HUES48 (cell line): Measurements from ENCODE around the gene SELENBP1.

Source experiments
- H3K27ac ChIP-seq: one replicate; pipeline ENCODE4 v1.7.0; 2013; ENCODE audit warnings: low read depth, low read length, inconsistent platforms
- H3K27me3 ChIP-seq: 2 replicates; pipeline ENCODE4 v1.6.1; 2013; ENCODE audit warnings: mild to moderate bottlenecking, low read length; ENCODE audit not compliant: control insufficient read depth, insufficient read depth
- H3K36me3 ChIP-seq: 2 replicates; pipeline ENCODE4 v1.6.1; 2013; ENCODE audit warnings: low read length; ENCODE audit not compliant: control insufficient read depth, insufficient read depth
- H3K4me1 ChIP-seq: 2 replicates; pipeline ENCODE4 v1.6.1; 2013; ENCODE audit warnings: mild to moderate bottlenecking, low read length; ENCODE audit not compliant: control insufficient read depth, insufficient read depth
- H3K4me3 ChIP-seq: 2 replicates; pipeline ENCODE4 v1.5.1; 2013; ENCODE audit warnings: mild to moderate bottlenecking, low read depth, low read length
- H3K9ac ChIP-seq: 2 replicates; pipeline ENCODE4 v1.6.1; 2013; ENCODE audit warnings: mild to moderate bottlenecking, low read depth, low read length, moderate library complexity
- H3K9me3 ChIP-seq: 2 replicates; pipeline ENCODE4 v1.6.1; 2013; ENCODE audit warnings: low read length; ENCODE audit not compliant: control insufficient read depth, insufficient read depth

Gene SELENBP1

DNA sequence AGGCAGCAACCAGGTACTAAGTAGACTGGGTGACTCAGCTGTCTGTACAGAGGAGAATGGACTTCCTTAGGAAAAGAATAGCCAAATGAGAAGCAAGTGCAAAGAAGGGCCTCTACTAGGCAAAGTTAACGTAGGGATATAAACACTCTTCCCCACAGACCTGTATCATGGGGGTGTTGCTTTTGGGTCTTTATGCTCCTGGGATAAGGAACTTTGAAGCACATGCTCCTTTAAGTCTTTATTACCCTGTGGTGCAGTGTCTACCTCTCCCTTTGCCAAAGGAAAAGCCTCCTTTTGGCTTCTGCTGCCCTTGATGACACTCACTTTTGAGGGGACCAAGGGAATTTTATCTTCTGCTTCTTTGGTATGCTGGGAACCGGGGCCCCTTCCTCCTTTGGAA lies 30.5 kb downstream of the SELENBP1 start:
- Histone ChIP-seq H3K27ac (no peak overlapping the region), H3K4me3 (no peak overlapping the region), H3K27me3 (no peaks in the 10 kb centered on the region), H3K9me3 (no peaks in the 10 kb centered on the region), H3K4me1 (peaks cover 11% of the 10 kb centered on the region), H3K36me3 (peaks cover 48% of the 10 kb centered on the region), H3K9ac (no peak overlapping the region)

GRCh38 chr1:151340870-151341754 lies 31.4 kb downstream of the SELENBP1 start:
- H3K27me3 ChIP-seq, result no peaks in the 10 kb centered on the region
- peaks cover 47% of the 10 kb centered on the region for H3K36me3 ChIP-seq
- peak overlapping the region; percentile 65 for H3K27ac ChIP-seq
- no peaks in the 10 kb centered on the region for H3K9me3 ChIP-seq
- H3K4me3 ChIP-seq, result no peak overlapping the region
- H3K9ac ChIP-seq, result no peak overlapping the region
- peaks cover 8% of the 10 kb centered on the region for H3K4me1 ChIP-seq

DNA sequence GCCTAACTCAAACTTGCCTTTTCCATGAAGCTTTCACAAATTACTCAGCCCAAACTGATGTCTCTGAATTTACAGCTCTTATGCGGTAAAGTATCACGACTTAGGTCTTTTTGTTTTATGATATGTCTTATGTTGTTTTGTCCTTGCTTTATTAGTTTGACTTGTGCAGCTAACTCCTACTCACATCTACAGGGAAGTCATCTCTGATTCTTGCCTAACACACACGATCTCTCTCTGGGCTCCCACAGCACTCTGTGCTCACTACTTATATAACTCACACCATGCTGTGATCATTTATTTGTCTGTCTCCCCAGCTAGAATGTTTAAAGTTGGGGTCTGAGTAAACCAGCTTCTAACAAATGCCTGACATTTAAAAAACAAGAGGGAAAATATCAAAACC lies 35.9 kb downstream of the SELENBP1 start:
- Histone ChIP-seq H3K27ac (no peak overlapping the region), H3K9me3 (no peaks in the 10 kb centered on the region), H3K9ac (no peak overlapping the region), H3K36me3 (0 out of 2 replicates have a peak, but pooled peaks cover 4% of the 10 kb centered on the region), H3K4me1 (peaks cover 2% of the 10 kb centered on the region; the same call in 1 of the 2 replicates), H3K27me3 (no peaks in the 10 kb centered on the region), H3K4me3 (no peak overlapping the region)

- Histone ChIP-seq H3K4me3 (no peak overlapping the region), H3K27me3 (no peaks in the 10 kb centered on the region), H3K9me3 (no peaks in the 10 kb centered on the region), H3K36me3 (no peaks in the 10 kb centered on the region), H3K9ac (no peak overlapping the region), H3K4me1 (no peaks in the 10 kb centered on the region), H3K27ac (no peak overlapping the region)
Observed at GRCh38 chr1:151334822-151335221, 37.7 kb downstream of the SELENBP1 start.

DNA sequence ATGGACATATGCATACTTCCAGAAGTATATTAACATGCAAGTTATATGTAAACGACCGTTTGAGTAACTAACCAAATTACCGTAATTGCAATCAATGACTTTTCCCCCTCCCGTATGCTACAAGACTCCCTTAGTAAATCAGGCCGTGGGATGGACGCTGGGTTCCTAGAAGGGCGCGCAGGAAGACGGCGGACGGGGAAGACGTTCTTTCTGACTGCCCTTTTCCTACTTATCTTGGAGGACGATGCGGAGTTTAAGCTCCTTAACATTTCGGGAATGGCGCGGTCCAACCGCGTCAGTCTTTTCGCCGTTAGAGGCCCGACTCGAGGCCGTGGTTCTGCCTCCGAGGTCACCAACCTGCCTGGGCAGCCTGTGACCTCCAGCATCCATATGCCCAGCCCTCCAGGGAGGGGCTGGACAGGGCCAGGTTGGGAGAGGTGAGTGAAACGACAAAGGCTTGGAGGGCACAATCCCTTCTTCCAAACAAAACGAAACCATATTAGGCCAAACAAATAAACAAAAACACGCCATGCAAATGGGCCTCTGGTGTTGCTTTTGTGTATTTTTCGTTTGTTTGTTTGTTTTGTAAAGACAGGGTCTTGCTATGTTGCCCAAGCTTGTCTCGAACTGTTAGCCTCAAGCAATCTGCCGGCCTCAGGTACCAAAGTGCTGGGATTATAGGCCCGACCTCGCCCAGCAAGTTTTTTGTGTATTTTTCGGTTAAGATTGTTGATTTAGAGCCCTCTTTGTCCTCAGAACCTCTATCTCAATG lies 44.4 kb downstream of the SELENBP1 start:
- H3K27ac ChIP-seq, result peak overlapping the region; percentile 63
- peak overlapping the region; percentile 71 for H3K4me3 ChIP-seq
- peak overlapping the region; percentile 52 for H3K9ac ChIP-seq
- H3K4me1 ChIP-seq, result peaks cover 9% of the 10 kb centered on the region; the same call in 1 of the 2 replicates
- peaks cover 11% of the 10 kb centered on the region for H3K36me3 ChIP-seq
- H3K27me3 ChIP-seq, result no peaks in the 10 kb centered on the region
- H3K9me3 ChIP-seq, result no peaks in the 10 kb centered on the region

DNA sequence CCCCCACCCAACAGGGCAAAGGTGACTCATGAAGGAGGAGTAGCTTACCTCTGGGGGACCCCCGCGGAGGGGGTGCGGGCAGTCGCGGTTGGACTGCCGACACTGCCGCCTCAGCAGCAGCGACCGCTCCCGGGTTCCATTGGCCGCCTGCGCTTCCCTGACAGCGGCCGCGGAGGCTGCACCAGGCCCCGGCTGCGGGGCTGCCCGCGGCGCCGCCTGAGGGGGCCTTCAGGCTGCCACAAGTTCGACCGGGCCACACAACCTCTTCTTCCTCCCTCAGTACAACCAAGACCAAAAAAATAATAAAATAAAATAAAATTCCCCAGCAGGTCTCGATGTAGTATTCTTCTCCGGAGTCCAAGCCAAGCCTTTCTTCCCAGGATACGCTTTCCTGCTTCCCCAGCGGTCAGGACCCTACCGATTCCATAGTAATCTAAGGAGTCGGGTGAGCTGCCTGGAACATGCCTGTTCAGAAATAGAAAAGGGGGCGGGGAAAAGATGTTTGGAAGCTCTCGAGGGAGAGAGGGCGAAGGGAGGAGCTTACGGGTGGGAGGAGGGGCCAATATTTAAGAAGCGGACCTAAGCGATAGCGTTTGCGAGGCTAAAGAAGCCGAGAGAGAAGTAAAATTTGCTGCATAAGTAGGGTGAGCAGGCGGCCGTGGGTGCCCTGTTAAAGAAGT lies 45.1 kb downstream of the SELENBP1 start, which contains the start of gene PI4KB:
Gene PI4KB, minus strand, starts transcription at position 194 of the 680 bp plus-strand sequence. CDS start 10,935 bp downstream, outside the sequence.
- Histone ChIP-seq H3K4me1 (peaks cover 9% of the 10 kb centered on the region; the same call in 1 of the 2 replicates), H3K27me3 (no peaks in the 10 kb centered on the region), H3K9ac (peak within 1 kb of the TSS; percentile 95), H3K4me3 (peak within 1 kb of the TSS; percentile 71), H3K36me3 (peaks cover 11% of the 10 kb centered on the region), H3K27ac (peak within 1 kb of the TSS; percentile 91), H3K9me3 (no peaks in the 10 kb centered on the region)

GRCh38 chr1:151326619-151327222 lies 45.8 kb downstream of the SELENBP1 start:
- no peaks in the 10 kb centered on the region for H3K9me3 ChIP-seq
- H3K27me3 ChIP-seq, result no peaks in the 10 kb centered on the region
- H3K27ac ChIP-seq, result peak overlapping the region; percentile 91
- H3K4me3 ChIP-seq, result peak overlapping the region; percentile 71
- H3K4me1 ChIP-seq, result peaks cover 9% of the 10 kb centered on the region; the same call in 1 of the 2 replicates
- H3K36me3 ChIP-seq, result peaks cover 11% of the 10 kb centered on the region
- peak overlapping the region; percentile 14 for H3K9ac ChIP-seq

- peaks cover 9% of the 10 kb centered on the region; the same call in 1 of the 2 replicates for H3K4me1 ChIP-seq
- no peak overlapping the region for H3K27ac ChIP-seq
- H3K36me3 ChIP-seq, result peaks cover 13% of the 10 kb centered on the region
- peak overlapping the region; percentile 71; the same call in 1 of the 2 replicates for H3K4me3 ChIP-seq
- no peaks in the 10 kb centered on the region for H3K9me3 ChIP-seq
- no peak overlapping the region for H3K9ac ChIP-seq
- H3K27me3 ChIP-seq, result no peaks in the 10 kb centered on the region
Observed at GRCh38 chr1:151325646-151326429, 46.7 kb downstream of the SELENBP1 start.

DNA sequence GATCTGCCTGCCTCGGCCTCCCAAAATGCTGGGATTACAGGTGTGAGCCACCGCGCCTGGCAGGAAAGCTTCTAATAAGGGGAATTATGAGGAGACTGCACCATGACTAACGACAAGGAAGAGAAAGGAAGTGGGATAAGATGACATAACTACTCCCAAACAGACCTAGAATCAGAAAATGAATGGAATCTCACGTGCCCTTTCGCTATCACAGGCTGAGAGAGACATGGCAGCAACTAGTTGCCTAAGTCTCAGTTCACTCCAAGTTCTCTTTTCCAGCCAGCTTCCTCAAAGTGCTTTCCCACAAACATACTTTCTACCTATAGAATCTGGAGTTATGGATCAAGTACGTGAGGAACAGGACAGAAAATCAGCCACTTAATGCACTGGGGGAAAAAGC lies 47.3 kb downstream of the SELENBP1 start:
- H3K27me3 ChIP-seq, result no peaks in the 10 kb centered on the region
- no peaks in the 10 kb centered on the region for H3K9me3 ChIP-seq
- peaks cover 19% of the 10 kb centered on the region for H3K36me3 ChIP-seq
- H3K4me1 ChIP-seq, result peaks cover 9% of the 10 kb centered on the region; the same call in 1 of the 2 replicates
- no peak overlapping the region for H3K27ac ChIP-seq
- H3K4me3 ChIP-seq, result no peak overlapping the region
- no peak overlapping the region for H3K9ac ChIP-seq
